Measurements from ENCODE around the gene CTIF. TPM values are rescaled to one million over a fixed set of nuclear protein-coding genes. Genes with fewer than 3 reads are reported as not detected.

Gene CTIF
- total RNA-seq, 2 experiments from 2014 or later, result 3.2 to 3.5 TPM

GRCh38 chr18:48887294-48887904, 348.6 kb downstream of the CTIF start:
- TF ChIP-seq CTCF (IDR thresholded peaks at IDR 0.05), result no peak
- Mint-ChIP-seq H3K9me3 (no peaks in the 10 kb centered on the region), H3K27ac (no peak overlapping the region), H3K36me3 (ENCODE audit: low read depth) (no peaks in the 10 kb centered on the region), H3K4me1 (ENCODE audit: low read depth) (no peaks in the 10 kb centered on the region), H3K27me3 (no peaks in the 10 kb centered on the region), H3K4me3 (no peak overlapping the region)
- ChIA-PET CTCF (no interaction called here), POLR2A (interaction anchor here (0.6 kb wide), 1 partner anchor 28 kb away, joined by 3 read pairs; no protein-coding TSS in a partner anchor)
- no peak for DNase-seq
- intact Hi-C loops (cut with micrococcal nuclease), result no loop called here
- ATAC-seq, result no peak

GRCh38 chr18:48887905-48888772, 349.3 kb downstream of the CTIF start:
- Mint-ChIP-seq H3K36me3 (ENCODE audit: low read depth) (no peaks in the 10 kb centered on the region), H3K9me3 (no peaks in the 10 kb centered on the region), H3K27me3 (no peaks in the 10 kb centered on the region), H3K4me1 (ENCODE audit: low read depth) (no peaks in the 10 kb centered on the region), H3K4me3 (no peak overlapping the region), H3K27ac (no peak overlapping the region)
- ATAC-seq (no peak), DNase-seq (no peak)
- TF ChIP-seq CTCF (IDR thresholded peaks at IDR 0.05), result no peak
- intact Hi-C loops (cut with micrococcal nuclease), result no loop called here
- ChIA-PET CTCF (no interaction called here), POLR2A (interaction anchor here (0.6 kb wide), 1 partner anchor 28 kb away, joined by 3 read pairs; no protein-coding TSS in a partner anchor)

GRCh38 chr18:48888773-48889080, 349.9 kb downstream of the CTIF start:
- Mint-ChIP-seq H3K4me3 (no peak overlapping the region), H3K27ac (no peak overlapping the region), H3K9me3 (no peaks in the 10 kb centered on the region), H3K27me3 (no peaks in the 10 kb centered on the region), H3K4me1 (ENCODE audit: low read depth) (no peaks in the 10 kb centered on the region), H3K36me3 (ENCODE audit: low read depth) (no peaks in the 10 kb centered on the region)
- POLR2A ChIA-PET, result no interaction called here
- no peak for TF ChIP-seq CTCF (IDR thresholded peaks at IDR 0.05)
- CTCF ChIA-PET, result no interaction called here
- intact Hi-C loops (cut with micrococcal nuclease), result no loop called here
- DNase-seq, result no peak
- no peak for ATAC-seq

- Mint-ChIP-seq H3K27me3 (no peaks in the 10 kb centered on the region), H3K4me3 (no peak overlapping the region), H3K9me3 (no peaks in the 10 kb centered on the region), H3K27ac (no peak overlapping the region), H3K4me1 (ENCODE audit: low read depth) (no peaks in the 10 kb centered on the region), H3K36me3 (ENCODE audit: low read depth) (no peaks in the 10 kb centered on the region)
- POLR2A ChIA-PET, result interaction anchor here (1.3 kb wide), 1 partner anchor 15 kb away, joined by 5 read pairs; no protein-coding TSS in a partner anchor
- CTCF ChIA-PET, result no interaction called here
- DNase-seq (no peak), ATAC-seq (no peak)
- no peak for TF ChIP-seq CTCF (IDR thresholded peaks at IDR 0.05)
- intact Hi-C loops (cut with micrococcal nuclease), result no loop called here
Observed at GRCh38 chr18:48889115-48889941, 350.5 kb downstream of the CTIF start.
